NCI-H1930 (cell line): ENCODE results near the gene SPDEF.

Experiments
- DNase-seq, 2 experiments: peaks; one replicate each; lab custom pipeline; 2025; lab: John Stamatoyannopoulos, UW

SPDEF gene

DNA sequence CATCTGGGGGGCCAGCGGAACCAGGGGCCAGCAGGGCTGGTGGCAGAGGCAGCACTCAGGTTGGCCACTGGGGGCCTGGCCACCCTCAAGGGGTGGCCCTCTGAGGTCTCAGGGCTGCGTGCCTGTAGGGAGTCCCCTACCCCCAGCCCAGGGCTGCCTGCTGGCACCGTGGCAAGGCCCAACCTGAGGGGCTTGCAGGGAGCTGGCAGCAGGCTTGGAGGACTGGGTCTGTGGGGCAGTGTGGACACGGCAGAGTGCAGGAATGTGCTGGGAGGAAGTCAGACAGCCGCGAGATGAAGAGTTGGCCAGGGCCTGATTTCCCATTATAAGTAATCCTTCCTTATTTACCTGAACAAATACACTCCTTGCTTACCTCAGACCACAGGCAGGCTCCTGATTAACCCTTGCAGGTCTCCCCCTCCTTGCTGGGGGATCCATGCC is at the start of gene SPDEF:
TSS of gene SPDEF (minus strand) at position 299 of the 441 bp plus-strand sequence. CDS start 11,874 bp downstream, outside the sequence.
- DNase-seq = no peak

GRCh38 chr6:34603707-34604106 is 47.6 kb upstream of the SPDEF start:
- DNase-seq = no peak

DNA sequence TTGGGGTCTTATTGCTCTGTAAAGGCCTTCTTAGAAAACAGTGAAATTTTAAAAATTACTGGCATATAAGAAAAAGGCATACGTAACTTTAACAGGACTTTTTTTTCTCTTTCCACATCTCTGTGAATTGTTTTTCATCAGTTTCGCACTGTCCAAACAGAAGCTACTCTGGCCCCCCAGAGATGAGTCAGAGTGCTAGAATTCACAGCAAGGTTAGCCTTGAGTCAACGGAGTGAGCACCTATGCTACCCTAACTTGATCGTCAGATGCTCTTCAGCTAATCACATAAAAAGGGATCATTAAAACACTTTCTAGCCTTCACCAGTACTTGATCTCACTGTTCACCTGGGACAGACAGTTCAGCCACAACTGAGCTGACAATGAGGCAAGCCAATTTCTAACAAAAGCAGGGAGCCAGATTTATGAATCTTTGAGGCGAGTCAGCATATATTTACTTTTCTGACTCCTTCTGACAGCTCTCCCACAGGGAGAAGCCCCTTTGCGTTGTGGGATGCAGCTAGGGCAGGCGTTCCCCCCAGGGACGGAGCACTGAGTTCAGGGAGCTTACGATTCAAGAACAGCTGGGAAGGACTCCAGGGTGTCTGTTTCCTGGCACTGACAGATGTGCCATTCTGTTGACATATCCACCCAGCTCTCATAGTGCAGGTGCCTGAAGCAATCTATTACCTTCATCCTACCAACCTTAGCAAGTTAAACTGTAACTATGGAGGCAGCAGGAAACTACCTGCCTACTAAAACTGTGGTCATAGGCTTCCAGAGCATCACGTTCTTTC is 46.4 kb upstream of the SPDEF start:
- DNase-seq = no peak

GRCh38 chr6:34601706-34602105 is 45.6 kb upstream of the SPDEF start:
- DNase-seq = no peak

GRCh38 chr6:34600796-34601195 is 44.7 kb upstream of the SPDEF start:
- no peak for DNase-seq

DNA sequence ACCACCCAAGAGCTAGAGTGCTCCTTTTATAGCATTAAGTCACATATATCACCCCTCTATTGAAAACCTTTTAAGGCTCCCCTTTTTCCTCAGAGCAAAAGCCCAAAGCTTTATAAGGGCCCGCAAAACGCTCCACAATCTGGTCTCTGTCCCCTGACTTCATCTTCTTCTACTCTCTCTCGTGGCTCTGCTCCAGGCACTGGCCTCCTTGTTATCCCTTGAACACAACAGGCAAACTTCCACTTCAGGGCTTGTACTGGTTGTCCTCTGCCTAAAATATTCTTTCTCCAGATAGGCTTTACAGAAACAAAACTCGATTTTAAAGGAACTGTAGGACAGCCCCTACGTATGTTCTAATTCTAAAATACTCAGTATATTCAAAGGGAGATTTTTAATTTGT is 44.0 kb upstream of the SPDEF start:
- DNase-seq = no peak

GRCh38 chr6:34598712-34599111 is 42.6 kb upstream of the SPDEF start:
- DNase-seq = no peak

GRCh38 chr6:34597605-34598353 is 41.6 kb upstream of the SPDEF start:
- no peak for DNase-seq

DNA sequence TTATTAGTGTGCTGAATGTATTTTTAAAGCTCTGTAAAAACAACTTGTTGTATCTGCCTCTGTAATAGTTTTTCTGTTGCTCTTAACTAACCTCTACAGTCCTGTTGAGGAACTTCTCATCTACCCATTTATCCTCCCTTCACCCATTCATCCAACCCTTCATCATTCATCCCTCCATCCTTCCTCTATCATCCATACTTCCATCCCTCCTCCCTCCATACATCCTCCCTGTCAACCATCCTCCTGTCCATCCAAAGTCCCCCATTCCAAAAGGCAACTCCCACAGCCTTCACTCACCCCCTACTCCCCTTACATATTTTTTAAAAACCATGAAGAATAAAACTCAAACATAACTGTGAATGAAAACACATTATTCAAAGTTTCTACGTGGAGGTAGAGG is 40.7 kb upstream of the SPDEF start:
- no peak for DNase-seq

- no peak for DNase-seq
Observed at GRCh38 chr6:34595332-34596184, 39.4 kb upstream of the SPDEF start.

GRCh38 chr6:34593701-34594100 is 37.6 kb upstream of the SPDEF start:
- DNase-seq = no peak

DNA sequence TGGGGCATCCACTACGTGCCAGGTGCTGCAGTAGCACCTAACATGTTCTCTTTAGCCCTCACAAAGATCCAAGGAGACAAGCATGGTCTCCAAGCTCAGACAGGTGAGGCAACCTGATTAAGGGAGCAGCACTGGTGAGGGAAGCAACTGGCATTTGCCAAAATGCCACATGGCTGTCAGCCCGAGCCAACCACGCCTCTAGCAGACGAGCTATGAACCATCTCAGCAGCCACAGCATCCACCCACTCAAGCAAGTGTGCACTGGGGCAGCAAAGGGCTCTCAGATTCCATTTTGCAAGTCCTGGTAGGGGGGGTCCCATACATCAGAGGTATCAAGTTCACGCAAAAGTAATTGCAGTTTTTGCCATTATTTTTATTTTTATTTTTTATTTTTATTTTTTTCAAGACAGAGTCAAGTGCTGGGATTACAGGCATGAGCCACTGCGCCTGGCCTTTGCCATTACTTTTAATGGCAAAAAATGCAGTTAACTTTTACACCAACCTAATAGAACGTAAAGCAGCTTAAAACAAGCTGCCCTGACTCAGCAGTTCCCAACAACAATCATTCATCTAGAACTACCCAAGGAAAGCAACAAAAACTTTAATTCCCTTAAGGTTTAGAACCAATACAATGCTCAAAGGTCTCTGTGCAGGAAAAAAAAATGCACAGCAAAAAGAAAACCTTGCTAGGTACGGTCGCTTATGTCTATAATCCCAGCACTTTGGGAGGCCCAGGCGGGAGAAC is 36.3 kb upstream of the SPDEF start:
- DNase-seq = no peak

DNA sequence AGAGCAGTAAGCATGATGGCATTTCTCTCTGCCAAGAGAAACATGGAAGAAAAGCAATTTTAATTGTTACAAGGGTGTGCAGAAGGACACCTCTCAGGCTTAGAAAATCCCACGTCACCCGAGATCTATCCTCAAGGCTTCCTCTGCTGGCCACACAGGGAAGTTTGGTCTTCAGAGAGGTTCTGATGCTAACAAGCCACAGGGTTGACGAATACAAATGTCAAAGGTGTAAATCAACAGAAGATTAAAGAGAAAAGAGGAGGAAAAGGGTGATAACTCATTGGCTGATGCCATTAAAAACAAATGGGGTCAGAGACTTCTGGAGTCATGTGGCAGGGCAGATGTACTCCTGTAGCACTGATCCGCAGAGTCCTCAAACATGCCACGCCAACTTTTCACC is 33.6 kb upstream of the SPDEF start:
- no peak for DNase-seq

DNA sequence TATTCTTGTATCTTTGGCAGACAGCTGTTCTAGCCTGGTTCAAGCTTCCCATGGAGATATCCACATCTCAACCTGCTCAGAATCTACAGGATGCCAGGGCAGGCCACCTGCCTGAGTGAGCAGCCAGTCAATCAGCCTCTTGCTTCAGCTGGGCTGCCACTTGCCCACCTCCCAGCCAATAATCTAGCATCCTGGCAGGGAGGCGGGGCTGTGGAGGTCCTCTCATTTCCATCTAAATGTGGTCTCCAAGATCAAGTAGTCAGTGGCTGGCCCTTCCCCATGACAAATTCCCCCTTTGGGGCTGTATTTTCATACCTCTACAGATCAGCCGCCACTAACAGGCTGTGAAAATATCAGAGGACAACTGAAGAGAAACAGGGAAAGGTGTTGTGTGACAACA is 33.0 kb upstream of the SPDEF start:
- no peak for DNase-seq

DNA sequence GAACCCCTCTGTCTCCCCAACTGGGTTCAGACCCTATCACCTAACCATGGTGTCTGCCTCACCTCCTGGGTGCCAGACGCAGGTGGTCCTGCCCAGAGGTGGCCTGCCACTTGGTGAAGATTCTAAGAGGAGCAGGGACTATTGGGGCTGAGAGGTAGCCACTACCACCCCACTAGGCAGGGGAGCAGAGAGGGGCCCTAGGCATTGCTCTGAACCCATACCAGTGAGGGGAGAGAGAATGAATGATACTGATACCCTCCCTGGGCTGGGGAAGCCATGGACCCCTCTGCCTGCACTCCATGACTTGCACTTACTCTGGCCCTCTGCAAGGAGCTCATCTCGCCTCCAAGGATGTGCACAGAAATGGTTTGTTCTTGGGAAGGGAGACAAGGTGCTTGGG is 31.7 kb upstream of the SPDEF start:
- DNase-seq = no peak

DNA sequence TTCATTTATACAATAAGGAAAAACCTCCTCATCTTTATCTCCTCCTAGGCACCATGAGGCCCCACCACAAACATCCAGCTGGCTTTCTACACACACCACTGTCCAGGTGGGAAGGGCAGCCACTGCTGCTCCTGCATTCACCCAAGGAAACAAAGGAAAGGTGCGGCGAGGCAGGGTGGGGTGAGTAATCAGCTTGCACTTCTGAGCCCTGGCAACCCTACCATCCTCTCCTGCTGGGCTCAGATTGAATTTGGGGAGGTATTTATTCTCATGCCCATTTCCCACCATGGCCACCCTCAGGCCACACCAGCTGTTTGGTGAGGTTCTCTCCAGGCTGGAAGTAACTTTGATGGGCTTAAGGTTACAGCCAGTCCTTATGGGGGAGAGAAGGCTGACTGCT is 31.2 kb upstream of the SPDEF start:
- no peak for DNase-seq

DNA sequence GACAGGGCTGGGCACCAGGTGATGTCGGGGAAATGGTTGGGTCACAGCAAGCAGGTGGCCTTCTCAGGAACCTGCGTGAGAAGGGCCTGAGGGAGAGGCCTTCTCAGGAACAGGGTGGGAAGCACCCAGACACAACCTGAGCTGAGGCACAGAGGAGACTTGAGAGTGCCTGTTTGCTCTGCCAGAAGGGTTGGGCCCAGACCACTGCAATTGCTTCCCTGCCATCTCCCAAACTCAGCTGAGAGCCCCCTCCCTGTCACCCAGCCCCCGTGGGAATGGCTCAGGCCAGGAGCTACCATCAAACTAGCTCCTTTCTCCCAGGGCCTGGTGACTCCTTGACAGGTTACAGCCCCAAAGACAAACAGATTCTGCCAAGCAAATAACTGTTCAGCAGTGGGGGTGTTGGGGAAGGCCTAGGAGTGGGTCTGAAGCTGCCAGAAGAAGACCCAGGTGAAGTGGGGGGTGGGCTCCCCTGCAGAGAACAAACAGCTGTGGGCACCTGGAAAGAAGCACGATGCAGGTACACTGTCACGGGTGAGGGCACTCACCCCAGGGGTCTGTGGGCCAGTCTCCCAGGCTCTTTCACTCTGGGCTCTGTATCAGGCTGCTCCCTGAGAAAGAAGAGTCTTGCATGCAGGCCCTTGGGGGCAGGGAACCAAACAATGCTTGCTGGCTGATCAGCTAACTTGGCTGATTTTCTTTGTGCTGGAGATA is 30.4 kb upstream of the SPDEF start:
- no peak for DNase-seq

GRCh38 chr6:34585512-34586061 is 29.5 kb upstream of the SPDEF start:
- DNase-seq = no peak

DNA sequence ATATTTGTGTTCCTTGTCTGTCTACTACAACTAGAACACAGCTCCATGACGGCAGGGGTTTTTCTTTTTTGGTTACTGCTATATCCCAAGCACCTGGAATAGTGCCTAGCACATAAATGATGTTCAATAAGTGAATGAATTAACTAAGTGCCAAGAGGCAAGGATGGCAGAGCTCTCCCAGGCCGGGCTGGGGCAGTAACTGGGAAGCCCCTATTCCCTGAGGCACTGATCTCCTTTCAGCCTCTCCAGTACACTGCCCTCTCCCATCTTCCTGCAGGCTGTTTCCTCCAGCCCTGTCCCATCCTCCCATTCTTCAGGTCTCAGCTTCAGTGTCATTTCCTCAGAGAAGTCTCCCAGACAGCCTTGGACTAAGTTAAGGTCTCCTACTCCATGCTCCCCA is 29.0 kb upstream of the SPDEF start:
- no peak for DNase-seq

GRCh38 chr6:34584694-34585093 is 28.6 kb upstream of the SPDEF start:
- no peak for DNase-seq
